Stimulated activated CD4-positive, alpha-beta T cell treated with anti-CD3 and anti-CD28 coated beads, Interleukin-15, amount 100 ng/mL, for 24 hours (primary cell): ENCODE results near the gene CHP2.
"Not testable (repeated sequence)": the region's sequence is repeated elsewhere in the genome, so short reads cannot be mapped to it uniquely, and the experiment has no call there.

ENCODE experiments used
- DNase-seq: peaks from one replicate; pipeline ENCODE4 v3.0.0-alpha.2; 2020

Gene CHP2

GRCh38 chr16:23748630-23749029 lies 6.2 kb upstream of the CHP2 start:
- no peak for DNase-seq

- not testable (repeated sequence) for DNase-seq
Observed at GRCh38 chr16:23751053-23751452, 3.8 kb upstream of the CHP2 start.

DNA sequence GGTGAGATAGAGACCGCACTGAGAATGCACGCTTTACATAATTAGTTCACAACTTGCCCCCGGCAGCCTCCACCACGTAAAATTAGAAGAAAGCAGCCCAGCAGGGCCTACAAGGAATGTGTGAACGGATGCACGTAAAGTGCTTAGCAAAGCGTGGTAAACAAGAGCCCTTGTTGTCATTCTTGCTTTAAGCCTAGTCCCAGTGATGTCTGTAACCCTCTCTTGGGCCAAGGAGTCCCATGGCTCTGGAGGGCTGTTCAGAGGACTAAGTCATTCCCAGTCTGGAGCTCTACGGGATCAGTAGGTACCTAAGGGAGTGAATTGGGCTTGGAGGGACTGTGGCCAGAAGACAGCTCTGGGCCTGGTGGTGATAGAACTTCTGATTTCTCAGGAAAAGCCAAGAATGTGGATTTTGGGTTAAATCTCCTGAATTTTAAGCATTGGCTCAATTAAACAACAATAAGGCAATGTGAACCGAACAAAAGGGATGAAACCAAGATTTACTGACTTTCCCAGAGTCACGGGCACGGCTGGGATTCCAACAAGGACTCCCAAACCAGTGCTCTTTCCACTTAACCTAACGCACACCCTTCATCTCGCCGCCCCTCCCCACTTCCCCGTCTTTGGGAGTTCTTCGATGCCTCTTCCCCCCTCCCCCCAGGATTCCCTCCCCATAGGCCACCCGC lies 775 bp upstream of the CHP2 start:
- DNase-seq, result no peak

DNA sequence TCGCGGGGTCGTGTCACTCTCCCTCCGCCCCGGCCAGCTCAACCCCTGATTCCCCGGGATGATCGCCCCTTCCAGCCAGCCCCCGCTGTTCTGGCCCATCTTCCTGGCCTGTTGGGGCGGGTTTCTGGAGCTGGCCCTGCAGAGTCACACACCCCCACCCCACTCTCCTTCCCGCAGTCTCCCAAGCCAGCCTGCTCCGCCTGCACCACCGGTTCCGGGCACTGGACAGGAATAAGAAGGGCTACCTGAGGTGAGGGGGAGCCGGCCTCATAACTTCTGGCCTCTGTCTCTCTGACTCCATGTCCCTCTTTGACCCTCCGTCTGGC lies 621 bp downstream of the CHP2 start:
- DNase-seq, result no peak

GRCh38 chr16:23757116-23757515 lies 2.3 kb downstream of the CHP2 start:
- DNase-seq, result no peak

- DNase-seq, result no peak
Observed at GRCh38 chr16:23757937-23758619, 3.3 kb downstream of the CHP2 start.

DNA sequence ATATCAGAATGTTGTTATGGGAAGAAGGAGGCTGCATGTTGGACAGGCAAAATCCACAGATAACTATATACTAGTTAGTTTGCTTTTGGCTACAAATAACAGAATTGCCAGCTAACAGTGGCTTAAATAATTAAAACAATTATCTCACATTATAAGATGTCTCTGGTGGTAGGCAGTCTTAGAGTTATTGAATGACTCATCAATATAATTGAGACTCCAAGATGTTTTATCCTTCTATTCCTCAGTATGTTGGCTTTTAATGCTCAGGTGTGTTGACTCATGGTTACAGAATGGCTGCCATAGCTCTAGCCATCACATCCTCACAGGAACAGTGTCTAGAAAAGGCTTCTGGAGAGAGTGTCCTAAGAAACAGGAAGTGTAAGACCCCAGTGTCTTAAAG lies 11.1 kb downstream of the CHP2 start:
- DNase-seq, result no peak

GRCh38 chr16:23768581-23768980 lies 13.8 kb downstream of the CHP2 start:
- no peak for DNase-seq

- DNase-seq, result no peak
Observed at GRCh38 chr16:23771027-23771426, 16.2 kb downstream of the CHP2 start.

- DNase-seq, result no peak
Observed at GRCh38 chr16:23771642-23772041, 16.8 kb downstream of the CHP2 start.

DNA sequence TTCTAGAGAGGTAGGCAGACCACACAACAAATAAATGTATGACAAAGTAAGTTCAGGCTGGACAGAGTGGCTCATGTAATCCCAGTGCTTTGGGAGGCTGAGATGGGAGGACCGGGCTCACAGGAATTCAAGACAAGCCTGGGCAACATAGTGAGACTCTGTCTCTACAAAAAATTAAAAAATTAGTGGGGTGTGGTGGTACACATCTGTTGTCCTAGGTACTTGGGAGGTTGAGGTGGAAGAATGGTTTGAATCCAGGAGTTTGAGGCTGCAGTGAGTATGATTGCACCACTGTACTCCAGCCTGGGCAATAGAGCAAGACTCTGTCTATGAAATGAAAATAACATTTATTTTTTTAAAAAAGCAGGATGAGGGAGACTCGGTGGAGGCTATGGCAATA lies 18.5 kb downstream of the CHP2 start:
- no peak for DNase-seq

DNA sequence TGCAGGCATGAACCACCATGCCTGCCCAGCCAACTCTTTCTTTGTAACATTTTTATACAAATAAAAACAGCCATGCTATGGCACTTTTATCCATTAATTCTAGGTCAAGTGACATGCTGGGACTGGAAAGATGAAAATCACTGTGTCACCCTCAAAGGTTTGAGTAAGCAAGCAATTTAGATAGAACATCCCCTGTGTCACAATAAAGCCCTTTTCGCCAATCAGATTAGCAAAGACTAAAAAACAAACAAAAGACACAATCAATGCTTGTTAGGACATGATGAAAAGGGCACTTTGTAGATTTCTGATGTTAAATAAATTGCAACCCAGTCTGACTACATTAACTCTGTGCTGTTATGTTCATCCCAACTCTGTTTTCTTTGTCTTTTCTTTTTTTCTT lies 26.4 kb downstream of the CHP2 start:
- DNase-seq, result no peak

DNA sequence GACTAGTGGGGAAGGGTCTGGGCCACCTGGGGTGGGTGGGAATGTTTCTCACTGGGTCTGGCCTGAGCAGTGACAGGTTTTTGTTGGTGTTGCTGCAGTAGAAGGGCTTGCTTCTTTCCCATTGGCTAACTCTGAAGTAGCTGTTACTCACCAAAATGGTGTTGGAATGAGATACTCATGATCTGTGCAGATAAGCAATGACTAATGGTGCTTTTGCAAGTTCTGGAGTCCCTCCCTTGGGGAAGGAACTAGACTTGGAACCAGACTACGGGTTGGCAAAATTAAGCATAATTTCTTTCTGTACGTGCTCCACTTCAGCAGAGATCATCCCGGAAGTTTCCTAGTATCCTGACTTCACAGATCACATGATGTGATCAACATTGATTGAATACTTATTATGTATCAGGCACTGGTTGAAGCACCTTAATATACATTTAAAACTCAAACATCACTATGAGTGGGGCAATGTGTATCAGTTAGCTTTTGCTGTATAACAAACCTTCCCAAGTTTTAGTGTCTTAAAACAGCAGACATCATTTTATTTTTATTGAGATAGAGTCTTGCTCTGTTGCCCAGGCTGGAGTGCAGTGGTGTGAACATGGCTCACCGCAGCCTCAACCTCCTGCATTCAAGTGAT lies 30.1 kb downstream of the CHP2 start:
- no peak for DNase-seq

DNA sequence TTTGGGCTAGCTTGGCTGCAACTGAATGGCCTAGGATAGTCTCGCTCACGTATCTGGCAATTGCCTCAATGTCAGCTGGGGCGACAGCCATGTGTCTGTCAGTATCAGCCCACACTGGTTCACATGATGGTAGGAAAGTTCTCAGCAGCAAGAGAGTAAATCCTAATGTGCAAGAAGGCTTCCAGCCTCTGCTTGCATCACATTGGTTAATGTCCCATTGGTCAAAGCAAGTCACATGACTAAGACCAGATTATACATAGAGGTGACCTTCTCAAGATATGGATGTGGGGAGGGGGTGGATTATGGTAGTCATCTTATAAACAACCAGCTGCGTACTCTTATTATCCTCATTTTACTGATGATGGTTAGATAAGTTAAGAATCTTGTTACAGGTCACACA lies 31.0 kb downstream of the CHP2 start:
- DNase-seq, result no peak

DNA sequence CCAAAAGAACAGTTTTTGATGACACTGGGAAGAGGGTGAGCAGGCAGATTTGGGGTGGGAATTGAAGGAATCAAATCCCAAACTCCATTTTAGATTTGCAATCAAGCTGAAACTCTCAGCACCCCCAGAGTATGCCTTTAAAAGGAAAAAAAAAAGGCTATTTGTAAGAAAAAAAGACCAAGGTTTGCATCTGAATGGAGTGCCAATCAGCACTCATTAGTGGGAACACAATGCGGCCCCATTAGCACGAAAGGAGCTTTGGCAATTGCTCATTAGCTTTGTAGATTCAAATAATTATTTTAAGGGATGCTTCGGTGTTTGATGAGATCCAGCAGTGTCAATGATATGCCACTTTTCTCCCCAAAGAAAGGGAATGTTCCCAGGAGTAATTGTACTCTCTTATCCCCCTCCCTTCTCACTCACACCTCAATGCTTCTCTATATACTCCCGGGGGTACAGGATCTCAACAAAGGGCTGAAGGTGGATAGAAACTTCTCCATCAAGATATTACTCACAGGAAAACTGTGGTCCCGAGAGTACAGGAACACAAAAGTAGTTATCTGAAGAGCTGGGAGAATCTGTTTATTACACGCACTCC lies 32.2 kb downstream of the CHP2 start:
- DNase-seq, result no peak

DNA sequence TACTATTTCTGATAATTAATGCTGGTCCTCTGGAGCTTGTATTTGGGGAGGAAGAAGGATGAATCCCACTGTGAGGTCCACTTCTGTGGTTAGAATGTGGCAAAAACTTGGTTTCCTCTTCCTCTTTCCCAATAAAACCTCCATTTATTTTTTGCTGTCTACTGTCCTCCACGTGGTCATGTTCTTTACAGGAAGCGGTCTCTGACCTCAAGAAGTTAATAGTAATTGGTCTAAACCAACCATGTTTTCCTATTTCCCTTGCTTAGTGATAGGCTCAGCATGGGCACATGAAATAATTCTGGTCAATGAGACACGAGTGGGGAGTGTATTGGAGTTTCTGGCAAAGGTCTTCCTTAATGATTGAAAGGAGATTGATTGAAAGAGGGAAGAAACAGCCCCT lies 33.9 kb downstream of the CHP2 start:
- no peak for DNase-seq

- DNase-seq, result no peak
Observed at GRCh38 chr16:23795378-23795777, 40.6 kb downstream of the CHP2 start.

GRCh38 chr16:23796941-23797340 lies 42.1 kb downstream of the CHP2 start:
- no peak for DNase-seq

GRCh38 chr16:23801378-23801777 lies 46.6 kb downstream of the CHP2 start:
- peak; percentile 87 for DNase-seq

- DNase-seq, result no peak
Observed at GRCh38 chr16:23802776-23803175, 48.0 kb downstream of the CHP2 start.

GRCh38 chr16:23803591-23804123 lies 48.8 kb downstream of the CHP2 start:
- DNase-seq, result peak; percentile 83

DNA sequence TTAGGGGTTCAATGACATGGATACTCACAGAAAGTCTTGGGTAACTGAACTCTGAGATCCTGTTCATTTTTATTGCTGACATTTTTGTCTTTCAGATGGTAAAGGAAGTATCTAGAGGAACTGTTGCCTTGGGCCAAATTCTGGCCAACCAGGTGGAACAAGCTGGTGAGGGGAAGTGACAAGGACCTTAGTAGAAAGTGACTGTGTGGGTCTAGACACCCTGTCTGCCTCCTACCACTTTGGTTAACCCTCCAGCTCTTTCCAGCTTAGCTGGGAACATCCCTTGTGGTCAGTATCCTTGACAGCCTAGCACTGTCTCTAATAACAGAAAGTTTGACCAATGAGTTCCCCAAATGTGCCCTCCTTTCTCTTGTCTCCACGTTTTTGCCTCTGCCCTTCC lies 52.2 kb downstream of the CHP2 start:
- DNase-seq, result no peak
